GM12865 (cell line): ENCODE results near the gene AOAH.
"Not testable (repeated sequence)": the region's sequence is repeated elsewhere in the genome, so short reads cannot be mapped to it uniquely, and the experiment has no call there.

Experiments used
- DNase-seq: peaks from one replicate; pipeline ENCODE4 v3.0.0; 2010; ENCODE audit warnings: low read depth
- H3K4me3 ChIP-seq: 2 replicates; pipeline ENCODE4 v1.5.1; 2011; ENCODE audit warnings: mild to moderate bottlenecking, low read depth, low read length, control low read depth
- TF ChIP-seq, protein P1 (sequence below): IDR thresholded peaks from 2 replicates; pipeline ENCODE4 v1.5.1; 2011; ENCODE audit warnings: low read length, control low read depth, low read depth, inconsistent platforms; ENCODE audit not compliant: insufficient read depth; ENCODE audit errors: missing control alignments

The AOAH gene

DNA sequence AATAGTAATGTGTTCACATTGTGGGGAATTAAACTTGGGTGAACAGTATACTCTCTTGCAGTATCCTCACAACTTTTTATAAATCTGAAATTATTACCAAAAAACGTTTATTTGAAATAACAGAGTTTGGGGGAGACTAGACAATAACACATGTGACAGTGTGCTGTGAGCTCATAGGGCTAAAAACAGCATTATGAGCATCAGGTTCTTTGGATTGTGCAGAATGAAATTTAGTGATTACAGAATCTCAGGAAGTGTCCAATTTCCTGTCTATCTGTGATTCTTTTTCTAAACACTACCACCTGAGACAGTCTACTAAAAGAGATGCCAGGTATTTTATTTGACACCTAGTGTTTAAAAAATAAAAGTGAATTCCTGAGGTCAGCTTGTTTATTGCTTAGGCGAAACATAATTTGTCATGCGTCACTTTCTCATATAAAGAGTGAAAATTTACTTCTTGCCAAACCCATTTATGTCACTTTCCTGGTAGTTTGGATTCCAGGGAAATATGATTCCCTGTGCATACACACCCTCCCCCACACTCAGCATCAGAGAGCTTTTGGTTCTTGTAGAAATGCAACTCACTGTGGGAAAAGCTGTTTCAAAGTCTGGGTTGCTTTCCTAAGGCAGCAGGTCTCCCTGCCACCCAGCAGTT, 71.2 kb downstream of the AOAH start:
- TF ChIP-seq, protein P1, sequence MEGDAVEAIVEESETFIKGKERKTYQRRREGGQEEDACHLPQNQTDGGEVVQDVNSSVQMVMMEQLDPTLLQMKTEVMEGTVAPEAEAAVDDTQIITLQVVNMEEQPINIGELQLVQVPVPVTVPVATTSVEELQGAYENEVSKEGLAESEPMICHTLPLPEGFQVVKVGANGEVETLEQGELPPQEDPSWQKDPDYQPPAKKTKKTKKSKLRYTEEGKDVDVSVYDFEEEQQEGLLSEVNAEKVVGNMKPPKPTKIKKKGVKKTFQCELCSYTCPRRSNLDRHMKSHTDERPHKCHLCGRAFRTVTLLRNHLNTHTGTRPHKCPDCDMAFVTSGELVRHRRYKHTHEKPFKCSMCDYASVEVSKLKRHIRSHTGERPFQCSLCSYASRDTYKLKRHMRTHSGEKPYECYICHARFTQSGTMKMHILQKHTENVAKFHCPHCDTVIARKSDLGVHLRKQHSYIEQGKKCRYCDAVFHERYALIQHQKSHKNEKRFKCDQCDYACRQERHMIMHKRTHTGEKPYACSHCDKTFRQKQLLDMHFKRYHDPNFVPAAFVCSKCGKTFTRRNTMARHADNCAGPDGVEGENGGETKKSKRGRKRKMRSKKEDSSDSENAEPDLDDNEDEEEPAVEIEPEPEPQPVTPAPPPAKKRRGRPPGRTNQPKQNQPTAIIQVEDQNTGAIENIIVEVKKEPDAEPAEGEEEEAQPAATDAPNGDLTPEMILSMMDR = no peak
- H3K4me3 ChIP-seq = no peak overlapping the region
- DNase-seq = no peak

DNA sequence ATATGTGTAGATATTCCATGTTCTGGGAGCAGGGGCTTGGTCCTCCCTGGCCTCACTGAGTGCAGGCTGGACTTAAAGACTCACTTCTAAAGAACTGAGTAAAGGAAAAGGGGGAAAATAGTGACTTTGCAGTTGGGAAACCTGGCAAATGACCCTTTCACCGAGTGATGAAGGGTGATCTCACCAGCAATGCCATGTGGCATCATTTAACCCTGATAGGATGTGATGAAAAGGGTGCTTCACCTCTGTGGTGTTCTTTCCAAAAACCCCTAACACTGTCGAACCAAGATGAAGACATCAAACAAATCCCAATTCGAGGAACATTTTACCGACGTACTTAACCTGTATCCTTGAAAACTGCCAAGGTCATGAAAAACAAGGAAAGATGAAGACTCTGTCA, 71.9 kb downstream of the AOAH start:
- DNase-seq = no peak
- H3K4me3 ChIP-seq = no peak overlapping the region
- TF ChIP-seq, protein P1 = no peak

DNA sequence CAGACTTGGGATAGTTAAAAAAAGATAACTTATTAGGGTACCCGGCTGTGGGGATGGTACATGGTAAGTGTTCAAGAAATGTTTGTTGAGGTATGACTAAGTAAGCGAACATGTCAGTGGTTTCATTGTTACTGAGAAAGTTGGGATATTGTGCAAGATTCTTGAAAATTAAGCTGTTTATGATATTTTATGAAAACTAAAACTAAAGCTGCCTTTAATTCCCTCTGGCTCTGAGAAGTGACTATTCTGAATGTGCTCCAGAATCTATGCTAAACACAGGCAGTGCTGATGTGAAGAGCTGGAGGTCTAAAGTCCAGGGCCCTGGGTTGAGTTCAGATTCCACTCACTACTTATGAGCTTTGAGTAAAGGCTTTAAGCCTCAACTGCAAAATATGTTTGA, 72.9 kb downstream of the AOAH start:
- no peak overlapping the region for H3K4me3 ChIP-seq
- TF ChIP-seq, protein P1 = no peak
- DNase-seq = no peak

DNA sequence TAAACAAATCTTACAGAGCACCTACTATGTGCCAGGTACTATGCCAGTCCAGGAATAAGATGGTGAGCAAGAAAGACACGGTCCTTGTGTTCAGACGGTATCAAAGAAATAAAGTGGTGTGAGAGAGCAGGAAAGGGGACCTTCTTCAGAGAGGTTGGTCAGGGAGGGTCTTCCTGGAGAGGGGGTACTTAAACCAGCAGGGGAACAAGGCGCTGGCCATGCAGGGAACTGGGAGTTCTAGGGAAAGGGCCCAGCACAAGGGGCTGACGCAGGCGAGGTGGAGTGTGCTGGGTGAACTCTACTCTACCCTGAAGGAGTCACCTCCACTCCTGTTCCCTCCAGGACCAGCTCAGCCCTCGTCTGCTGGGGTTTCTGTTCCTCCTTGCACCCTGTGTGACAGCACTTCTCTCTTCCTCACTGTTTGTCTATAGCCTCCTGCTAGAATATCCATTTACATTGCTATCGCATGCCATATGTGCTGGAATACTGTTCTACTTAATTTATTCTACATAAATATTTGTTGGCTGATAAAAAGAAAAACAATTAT, 73.5 kb downstream of the AOAH start:
- H3K4me3 ChIP-seq = no peak overlapping the region
- TF ChIP-seq, protein P1 = no peak
- no peak for DNase-seq

DNA sequence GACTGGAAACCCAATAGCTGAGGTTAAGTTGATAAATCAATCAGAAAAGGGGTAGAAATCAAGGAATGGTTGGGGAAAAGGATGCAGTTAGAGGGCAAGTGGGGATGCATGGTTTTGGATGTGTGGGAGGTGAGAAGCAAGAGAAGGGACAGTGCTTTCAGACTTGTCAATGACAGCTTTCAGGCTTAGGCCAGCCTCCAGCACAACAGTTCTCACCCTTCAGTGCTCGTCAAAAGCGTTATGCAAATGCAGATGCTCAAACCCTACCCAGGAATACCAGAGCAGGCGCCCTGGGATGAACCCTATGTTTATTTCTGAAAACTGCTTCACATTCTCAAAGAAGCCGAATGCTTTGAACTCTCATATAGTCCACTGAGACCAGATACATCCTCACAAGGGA, 74.0 kb downstream of the AOAH start:
- TF ChIP-seq, protein P1 = no peak
- no peak overlapping the region for H3K4me3 ChIP-seq
- DNase-seq = no peak

DNA sequence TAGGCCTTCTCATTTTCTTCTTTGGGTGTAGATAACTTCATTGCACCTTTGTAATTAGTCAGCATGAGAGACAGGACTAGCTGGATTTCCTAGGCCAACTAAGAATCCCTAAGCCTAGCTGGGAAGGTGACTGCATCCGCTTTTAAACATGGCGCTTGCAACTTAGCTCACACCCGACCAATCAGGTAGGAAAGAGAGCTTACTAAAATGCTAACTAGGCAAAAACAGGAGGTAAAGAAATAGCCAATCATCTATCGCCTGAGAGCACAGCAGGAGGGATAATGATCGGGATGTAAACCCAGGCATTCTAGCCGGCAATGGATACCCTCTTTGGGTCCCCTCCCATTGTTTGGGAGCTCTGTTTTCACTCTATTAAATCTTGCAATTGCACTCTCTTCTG, 75.0 kb downstream of the AOAH start:
- not testable (repeated sequence) for DNase-seq, H3K4me3 ChIP-seq

DNA sequence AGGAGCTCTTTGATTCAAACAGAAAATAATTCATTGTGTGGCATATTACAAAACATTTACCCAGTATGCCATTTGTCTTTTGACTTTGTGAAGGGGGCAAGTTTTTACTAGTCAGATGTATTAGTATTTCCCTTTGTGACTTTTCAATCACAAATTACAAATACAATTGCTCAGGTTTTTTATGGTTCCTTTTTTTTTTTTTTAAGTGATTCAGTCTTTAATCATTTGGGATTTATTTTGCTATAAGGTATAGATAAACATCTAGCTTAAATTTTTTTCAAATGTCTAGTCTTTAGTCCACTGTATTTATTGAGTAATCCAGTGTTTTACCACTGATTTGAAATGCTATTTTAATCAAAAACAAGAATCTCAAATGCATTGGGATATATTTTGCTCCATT, 75.9 kb downstream of the AOAH start:
- no peak for DNase-seq
- TF ChIP-seq, protein P1 = no peak

More for the DNA sequence above, 75.9 kb downstream of the AOAH start:
- H3K4me3 ChIP-seq = no peak overlapping the region
